ENCODE measurements around the gene SFTA2.

SFTA2 gene

DNA sequence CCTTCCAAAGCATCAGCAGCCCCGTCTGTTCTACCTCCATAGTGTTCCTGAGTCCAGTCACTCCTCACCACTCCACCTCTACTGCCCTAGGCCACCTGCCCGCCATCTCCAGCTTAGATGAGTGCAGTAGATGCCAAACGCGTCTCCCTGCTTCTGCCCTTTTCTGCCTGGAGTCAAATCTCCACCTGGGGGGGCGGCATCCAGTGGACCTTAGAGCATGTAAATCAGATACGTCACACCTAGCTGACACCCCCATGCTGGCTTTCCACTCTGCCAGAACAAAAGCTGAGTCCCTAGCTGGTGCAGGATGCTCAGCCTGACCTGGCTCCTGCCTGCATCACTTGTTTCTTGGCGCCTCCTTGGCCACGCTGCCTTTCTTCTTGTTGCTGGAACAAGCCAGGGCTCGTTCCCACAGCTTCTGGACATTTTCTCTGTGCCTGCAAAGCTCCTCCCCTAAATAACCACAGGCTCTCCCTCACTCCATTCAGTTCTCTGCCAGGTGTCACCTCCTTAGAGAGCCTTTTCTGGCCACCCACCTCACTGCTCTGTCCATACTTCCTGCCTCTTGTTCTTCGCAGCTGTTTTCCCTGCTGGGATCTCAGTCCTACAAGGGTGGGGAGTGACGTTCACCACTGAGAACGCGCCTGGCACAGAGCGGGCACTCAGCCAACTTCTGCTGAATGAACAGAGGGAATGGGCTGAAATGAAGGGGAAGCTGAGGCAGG lies 41.9 kb downstream of the SFTA2 start:
- DNase-seq (ENCODE audit: low read depth in 2 of 2): no peak

DNA sequence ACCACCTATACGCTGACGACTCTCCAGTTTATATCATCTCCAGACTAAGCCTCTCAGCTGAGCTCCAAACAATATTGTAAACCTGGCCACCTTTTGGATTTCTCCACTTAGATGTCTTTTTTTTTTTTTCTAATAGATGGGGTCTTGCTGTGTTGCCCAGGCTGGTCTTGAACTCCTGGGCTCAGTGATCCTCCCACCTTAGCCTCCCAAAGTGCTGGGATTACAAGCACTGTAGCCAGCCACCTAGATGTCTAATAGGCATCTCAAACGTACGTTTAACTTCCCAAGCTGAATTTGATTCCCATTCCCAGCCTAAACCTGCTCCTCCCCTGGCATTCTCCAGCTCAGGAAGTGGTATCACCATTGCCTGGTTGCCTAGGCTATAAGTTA lies 42.5 kb downstream of the SFTA2 start:
- DNase-seq (ENCODE audit: low read depth in 2 of 2): no peak

DNA sequence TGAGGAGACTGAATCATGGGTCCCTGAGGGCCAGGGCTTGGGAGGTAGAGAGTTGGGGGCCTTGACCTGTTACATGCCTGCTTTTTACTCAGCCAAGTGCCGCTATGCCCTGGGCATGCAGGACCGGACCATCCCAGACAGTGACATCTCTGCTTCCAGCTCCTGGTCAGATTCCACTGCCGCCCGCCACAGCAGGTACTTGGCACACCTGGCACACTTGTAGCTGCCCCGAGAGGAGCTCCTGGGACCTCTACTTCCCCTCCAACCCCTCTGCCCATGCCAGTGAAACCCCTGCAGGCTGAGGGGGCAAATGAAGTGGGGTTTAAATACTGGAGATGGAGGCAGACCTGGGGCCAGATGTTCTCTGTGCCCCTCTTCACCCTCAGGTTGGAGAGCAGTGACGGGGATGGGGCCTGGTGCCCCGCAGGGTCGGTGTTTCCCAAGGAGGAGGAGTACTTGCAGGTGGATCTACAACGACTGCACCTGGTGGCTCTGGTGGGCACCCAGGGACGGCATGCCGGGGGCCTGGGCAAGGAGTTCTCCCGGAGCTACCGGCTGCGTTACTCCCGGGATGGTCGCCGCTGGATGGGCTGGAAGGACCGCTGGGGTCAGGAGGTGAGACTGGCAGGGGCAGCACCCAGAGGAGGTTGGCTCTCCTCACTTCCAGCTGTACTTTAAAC lies 43.0 kb downstream of the SFTA2 start:
- no peak for DNase-seq (ENCODE audit: low read depth in 2 of 2)

DNA sequence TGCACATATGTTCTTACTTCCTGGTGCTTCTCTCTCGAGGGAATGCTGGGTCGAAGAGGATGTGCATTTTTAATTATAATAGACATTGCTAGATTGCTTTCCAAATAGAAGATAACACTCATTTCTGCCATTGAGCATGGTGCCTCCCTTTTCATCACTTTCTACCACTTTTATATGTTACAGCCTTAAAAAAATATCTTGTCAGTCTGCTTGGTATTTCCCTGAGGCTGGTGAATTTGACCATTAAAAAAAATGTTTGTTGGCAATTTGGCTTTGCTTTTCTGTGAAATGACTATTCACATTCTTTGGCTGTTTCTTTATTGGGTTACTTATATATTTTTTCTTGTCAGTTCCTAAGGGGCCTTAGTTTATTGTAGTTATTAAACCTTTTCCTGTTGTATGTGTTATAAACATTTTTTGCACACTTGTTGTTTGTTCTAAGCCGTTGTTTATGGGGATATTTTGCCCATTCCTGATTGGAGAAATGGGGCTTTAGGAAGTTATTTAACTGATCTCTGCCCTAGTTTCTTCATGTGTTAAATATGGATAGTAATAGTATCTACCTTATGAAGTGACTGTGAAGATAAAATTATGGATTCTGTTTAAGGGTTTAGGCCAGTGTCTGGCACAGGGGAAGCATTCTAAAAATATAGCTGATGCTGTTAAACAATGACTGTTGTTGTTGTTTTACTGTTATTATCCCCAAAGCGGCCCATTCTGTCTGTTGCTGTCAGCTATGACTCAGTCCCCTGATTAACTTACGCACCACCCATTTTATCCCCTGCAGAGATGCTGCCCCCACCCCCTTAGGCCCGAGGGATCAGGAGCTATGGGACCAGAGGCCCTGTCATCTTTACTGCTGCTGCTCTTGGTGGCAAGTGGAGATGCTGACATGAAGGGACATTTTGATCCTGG lies 43.8 kb downstream of the SFTA2 start:
- DNase-seq (ENCODE audit: low read depth in 2 of 2): no peak

DNA sequence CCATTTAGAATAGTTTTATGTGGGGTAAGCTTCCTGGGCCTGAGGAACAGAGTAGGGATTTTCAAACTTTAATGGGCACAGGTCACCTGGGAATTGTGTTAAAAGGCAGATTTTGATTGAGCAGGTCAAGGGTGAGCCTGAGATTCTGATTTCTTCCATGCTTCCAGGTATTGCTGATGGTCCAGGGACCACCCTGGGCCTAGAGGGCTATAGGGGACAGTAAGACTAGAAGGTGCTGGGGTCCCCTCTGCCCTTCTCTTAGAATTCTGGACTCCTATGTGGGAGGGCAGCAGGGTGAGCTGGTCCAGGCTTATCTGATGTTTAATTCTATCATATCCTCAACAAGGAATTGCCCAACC lies 45.1 kb downstream of the SFTA2 start:
- DNase-seq (ENCODE audit: low read depth in 2 of 2): no peak

DNA sequence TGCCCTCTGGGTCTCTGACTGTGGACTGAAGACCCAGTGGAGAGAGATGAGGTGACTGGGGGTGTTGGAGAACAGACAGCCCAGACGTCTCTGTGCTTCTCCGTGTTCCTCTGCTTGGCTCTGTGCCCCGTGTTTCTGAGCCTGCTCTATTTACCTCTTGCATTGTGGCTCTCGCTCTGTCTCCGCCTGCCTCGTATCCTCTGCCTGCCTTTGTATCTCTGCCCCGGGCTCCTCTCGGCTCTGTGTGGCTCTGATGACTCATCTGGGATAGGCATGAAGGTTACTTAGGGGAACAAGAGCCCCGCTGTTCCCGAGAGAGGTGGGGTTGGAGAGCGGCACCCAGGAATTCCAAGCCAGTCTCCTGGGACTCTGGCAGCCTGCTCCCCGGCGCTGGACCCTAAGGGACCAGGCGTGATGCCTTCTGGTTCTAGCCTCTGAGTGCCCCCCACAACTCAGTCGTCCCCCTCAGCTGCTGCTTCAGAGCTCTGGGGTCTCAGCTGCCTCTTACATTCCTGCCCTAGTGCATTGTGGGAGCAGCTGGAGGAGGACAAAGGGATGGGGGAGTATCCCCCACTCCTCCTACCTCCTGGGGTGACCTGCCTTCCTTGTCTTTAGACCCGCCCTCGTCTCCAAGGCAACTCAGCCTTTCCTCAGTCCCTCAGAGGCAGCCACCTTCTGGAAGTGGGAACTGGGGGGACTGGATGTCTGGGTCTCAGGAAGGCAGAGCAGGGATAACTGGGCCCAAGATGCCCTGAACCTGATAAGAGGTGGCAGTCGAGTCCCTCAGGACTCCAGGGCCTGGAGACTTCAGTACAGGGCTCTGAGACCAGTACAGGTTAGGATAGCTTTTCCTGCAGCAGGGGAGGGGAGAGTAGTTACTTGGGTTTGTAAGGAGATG lies 45.7 kb downstream of the SFTA2 start:
- DNase-seq (ENCODE audit: low read depth in 2 of 2): no peak

DNA sequence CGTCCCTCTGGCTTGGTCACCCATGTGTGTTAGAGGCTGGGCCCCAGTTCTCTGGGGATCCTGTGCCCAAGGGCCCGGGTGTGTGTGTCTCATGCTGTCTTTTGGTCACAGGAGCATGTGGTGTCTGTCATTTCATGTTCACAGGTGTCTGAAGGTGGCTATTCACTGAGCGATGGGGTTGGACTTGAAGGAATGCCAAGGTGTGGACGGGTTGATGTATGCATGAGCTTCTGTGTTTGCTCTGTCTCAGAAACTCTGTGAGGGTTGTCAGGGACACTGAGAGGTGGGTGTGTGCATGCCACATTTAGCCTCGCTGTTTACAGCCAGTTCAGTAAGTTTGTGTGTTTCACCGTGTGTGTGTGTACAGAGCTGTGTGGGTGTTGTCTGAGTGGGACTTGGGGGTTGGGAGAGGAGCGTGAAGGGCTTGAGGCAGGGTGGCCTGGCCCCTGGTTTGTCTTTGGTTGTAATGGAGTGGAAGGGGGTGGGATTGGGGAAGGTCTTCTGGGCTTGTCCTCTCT lies 46.4 kb downstream of the SFTA2 start:
- DNase-seq (ENCODE audit: low read depth in 2 of 2): no peak

DNA sequence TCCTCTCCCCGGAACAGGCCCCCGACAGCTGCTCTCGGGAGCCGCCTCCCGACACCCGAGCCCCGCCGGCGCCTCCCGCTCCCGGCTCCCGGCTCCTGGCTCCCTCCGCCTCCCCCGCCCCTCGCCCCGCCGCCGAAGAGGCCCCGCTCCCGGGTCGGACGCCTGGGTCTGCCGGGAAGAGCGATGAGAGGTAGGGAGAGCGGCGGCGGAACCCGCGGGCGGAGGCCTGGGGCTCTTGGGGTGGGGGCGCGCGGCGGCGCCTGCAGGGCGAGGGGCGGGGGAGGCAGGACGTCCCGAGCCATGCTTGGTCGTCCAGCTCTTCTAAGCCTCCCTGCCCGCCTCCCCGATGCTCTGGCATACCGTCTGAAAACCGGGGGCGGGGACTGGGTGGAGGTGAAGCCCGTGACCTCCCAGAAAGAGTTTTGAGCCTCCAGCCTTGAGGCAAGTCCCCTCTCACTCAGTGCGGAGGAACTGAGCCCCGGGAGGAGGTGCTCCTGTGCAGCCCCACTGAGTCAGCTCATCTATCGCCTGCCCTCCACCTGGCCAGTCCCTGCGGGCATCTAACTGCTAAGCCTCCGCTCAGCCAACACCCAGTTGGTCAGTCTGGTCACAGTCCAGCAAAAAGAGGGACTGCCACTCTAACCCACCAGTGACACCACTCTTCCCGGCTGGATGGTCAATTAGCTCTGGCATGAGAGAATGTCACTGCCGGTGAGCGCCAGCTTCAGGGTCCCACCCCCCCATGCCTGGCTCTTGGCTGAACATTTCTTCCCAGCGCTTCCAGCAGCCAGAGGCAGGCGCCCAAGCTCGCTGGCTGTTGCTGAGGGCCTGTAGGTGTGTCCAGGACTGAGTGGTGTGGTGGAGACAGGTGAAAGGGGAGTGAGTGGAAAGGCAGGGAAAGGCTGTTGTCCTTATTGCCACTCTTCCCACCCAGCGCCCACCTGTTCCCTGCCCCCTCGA lies 47.2 kb downstream of the SFTA2 start:
- DNase-seq (ENCODE audit: low read depth in 2 of 2): no peak

DNA sequence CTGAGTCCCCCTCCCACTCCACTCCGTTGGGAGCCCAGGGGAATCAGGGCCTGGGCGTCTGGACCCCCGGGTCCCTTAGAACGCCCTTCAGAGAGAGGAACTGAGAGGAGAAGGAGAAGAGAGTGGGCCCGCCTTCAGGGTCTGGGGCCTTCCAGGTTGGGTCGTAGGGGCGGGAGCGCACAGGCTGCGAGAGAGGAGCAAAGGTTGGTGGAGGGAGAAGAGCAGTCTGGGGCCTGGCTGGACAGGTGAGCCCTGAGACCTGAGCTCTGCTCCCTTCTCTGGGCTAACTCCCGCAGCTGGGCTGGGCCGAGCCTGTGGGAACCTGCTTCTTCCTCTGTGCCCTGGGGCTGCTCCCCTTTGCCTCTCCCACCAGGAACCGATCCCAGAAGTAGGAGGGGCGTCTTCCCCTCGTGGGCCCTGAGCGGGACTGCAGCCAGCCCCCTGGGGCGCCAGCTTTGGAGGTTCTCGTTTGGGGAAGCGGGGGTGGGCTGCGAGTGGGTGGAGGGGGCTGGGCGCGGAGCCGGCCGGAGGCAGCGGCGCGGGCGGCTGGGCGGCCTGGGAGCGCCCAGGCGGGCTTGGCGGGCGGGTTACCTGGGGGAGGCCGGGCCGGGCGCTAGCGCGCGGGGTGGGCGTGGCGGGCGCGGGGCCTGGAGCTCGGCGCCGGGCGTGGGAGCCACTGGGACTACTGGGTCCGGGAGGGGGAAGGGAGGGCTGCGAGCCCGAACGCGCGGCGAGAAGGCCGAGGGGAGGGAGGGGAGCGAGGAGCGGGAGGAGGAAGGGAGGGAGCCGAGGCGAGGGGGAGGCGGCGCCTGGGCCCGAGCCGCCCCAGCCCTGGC lies 48.1 kb downstream of the SFTA2 start, which contains the start of gene DDR1:
Gene DDR1, plus strand, starts transcription at position 835 of the 836 bp plus-strand sequence. CDS start 4,211 bp downstream, outside the sequence.
- DNase-seq (ENCODE audit: low read depth in 2 of 2): no peak

DNA sequence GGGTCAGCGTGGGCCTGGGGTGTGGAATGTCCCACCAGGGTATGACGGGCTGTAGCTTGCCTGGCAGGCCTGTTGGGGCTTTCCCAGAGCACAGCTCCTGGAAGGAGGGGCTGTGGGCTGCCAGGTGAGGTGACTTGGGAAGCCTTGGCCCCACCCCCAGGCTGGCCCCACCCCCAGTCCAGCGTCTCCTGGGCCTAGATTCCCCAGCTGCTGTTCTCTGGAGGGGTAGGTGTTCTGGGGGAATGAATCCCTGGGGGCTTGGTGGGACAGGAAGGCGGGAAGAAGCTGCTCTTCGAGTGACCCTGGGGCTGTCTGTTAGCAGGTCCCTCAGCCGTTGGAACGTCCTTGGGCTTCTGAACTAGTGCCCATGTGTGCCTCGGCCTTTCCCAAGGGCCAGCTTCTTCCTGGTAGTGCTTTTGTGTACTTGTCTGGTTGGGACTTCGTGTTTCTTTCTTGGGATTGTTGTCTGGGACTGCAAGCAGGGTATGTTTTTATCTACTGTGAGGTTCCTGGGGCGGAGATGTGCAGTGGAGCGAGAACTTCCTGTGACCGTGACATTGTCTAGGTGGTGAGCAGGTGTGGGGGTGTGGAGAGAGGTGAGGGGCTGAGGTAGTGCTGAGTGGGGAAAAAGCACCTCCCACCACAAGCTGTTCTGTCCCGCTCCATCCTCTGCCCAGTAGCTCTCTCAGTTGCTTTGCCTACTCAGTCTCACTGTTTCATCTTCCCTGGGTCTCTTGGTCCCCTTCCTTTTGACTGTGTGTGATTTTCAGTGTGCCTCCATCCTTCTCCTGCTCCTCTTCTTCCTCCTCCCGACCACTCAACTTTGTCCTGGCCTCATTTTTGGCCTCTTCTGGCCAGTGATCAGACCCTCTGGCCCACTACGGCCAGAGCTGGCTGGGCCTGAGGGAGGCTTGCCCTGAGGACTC lies 48.9 kb downstream of the SFTA2 start:
- DNase-seq (ENCODE audit: low read depth in 2 of 2): no peak

DNA sequence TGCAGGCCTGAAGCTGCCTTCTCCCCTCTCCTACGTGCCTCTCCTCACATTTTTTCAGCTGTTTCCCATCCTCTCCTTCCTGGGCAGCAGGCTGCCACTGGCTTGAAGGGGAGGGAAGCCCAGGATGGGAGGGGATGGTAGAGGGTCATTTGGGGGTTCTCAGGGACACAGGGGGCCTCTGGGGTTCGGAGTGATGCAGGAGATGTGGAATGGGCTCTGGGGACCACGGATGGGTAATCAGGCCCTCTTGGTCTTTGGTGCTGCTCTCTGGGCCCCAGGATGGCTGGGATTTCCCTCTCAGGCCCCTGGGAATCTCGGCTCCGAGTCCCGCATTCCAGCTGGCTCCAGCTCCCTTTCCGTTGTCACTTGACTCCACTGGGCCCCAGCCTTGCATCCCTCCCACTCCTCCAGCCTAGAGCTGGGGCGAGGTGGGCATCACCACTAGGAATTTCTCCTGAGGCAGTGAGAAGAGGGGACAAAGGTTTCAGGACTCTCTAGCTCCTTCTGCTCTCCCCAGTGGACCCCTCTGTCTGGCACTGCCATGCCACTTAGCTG lies 49.7 kb downstream of the SFTA2 start:
- no peak for DNase-seq (ENCODE audit: low read depth in 2 of 2)

DNA sequence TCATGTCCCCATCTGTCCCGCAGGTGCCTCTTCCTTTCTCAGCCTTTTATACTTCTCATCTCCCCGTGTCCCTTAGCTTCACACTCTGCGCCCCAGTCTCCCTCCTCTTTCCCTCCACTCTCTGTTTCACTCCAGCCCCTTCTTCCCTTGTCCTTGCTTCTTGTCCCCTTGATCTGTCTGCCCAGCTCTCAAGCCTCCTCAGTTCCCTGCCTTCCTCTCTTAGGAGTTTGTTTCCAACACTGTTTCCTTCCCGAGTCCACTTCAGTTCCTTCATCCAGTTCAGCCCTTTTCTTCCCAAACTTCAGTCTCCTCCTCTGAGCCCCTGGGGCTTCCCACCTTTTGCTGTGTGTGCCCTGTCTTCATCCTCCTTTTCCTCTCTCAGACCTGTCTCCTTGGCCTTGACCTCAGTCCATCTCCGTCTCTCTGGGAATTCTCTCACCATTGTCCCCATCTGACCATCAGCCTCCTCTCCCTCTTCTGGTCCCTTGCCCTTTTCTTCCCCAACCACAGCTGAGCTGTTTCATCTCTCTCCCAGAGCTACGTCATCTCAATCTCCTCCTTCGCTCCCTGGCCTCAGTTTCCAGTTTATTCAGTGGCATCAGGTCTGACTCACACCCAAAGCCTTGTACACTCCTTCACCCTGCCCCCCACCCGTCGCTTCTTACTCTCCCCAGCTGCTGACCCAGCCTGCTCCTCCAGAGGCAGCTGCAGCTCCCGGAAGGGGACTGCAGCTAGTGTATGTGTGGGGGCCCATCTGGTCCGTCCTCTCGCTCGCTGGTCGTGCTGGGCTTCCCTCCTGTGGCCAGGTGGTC lies 50.4 kb downstream of the SFTA2 start:
- no peak for DNase-seq (ENCODE audit: low read depth in 2 of 2)
